SK-N-SH treated with all-trans-retinoic acid at 6 μM for 48 hours (cell line): ENCODE measurements around the gene ANP32A.

Experiments
- CSDC2 ChIP-seq: fragments of 250-450 bp; sonication (Bioruptor Pico); IDR thresholded peaks from 2 replicates; pipeline ENCODE4 v1.5.0; 2020; ENCODE audit warnings: mild to moderate bottlenecking, moderate library complexity
- ESRRG ChIP-seq: fragments of 250-450 bp; sonication (Bioruptor Pico); IDR thresholded peaks from 2 replicates; pipeline ENCODE4 v1.6.1; 2021; ENCODE audit warnings: mild to moderate bottlenecking
- PATZ1 ChIP-seq: fragments of 250-450 bp; sonication (Bioruptor Pico); IDR thresholded peaks from 2 replicates; pipeline ENCODE4 v1.8.0; 2020; ENCODE audit warnings: mild to moderate bottlenecking, moderate library complexity, borderline replicate concordance
- RARB ChIP-seq: fragments of 250-450 bp; sonication (Bioruptor Pico); IDR thresholded peaks from 2 replicates; pipeline ENCODE4 v1.8.0; 2021; ENCODE audit warnings: mild to moderate bottlenecking, moderate library complexity
- ZC3H10 ChIP-seq: fragments of 250-450 bp; sonication (Bioruptor Pico); IDR thresholded peaks from 2 replicates; pipeline ENCODE4 v1.5.1; 2021; ENCODE audit warnings: mild to moderate bottlenecking, moderate library complexity

- no peak for TF ChIP-seq RARB (CRISPR knock-in tag)
- no peak for TF ChIP-seq PATZ1 (CRISPR knock-in tag)
- TF ChIP-seq ZC3H10 (CRISPR knock-in tag) = no peak
- no peak for TF ChIP-seq CSDC2
- no peak for TF ChIP-seq ESRRG (CRISPR knock-in tag)
These were observed 70.9 kb downstream of the ANP32A start for GRCh38 chr15:68749793-68750192.
